ENCODE results near the gene ADAMTS2. TPM values are rescaled to one million over a fixed set of nuclear protein-coding genes. Genes with fewer than 3 reads are reported as not detected.

The ADAMTS2 gene
- polyA plus RNA-seq, 3 donors = 0.74 to 2.3 TPM; not detected in 1

GRCh38 chr5:179246227-179246626 lies 99.0 kb downstream of the ADAMTS2 start:
- H3K9ac ChIP-seq (ENCODE audit: insufficient read depth, low read length, poor library complexity, severe bottlenecking) = no peak overlapping the region
- Mint-ChIP-seq H3K9me3 (peaks cover 2 to 18% (median 11%) of the 10 kb centered on the region in 7 donors), H3K36me3 (no peaks in the 10 kb centered on the region), H3K27me3 (ENCODE audit: low read depth in 3 of 3) (peaks cover 3 to 17% (median 5%) of the 10 kb centered on the region in 3 donors), H3K27ac (no peak overlapping the region), H3K4me3 (no peak overlapping the region), H3K4me1 (peaks cover 5% of the 10 kb centered on the region)
- no peak for DNase-seq
- peaks cover 0 to 3% of the 10 kb centered on the region in 2 donors for H3K4me1 ChIP-seq (ENCODE audit: control insufficient read depth in 1 of 2, insufficient read depth in 2 of 2, low read length in 2 of 2)
- no peaks in the 10 kb centered on the region for H4K20me1 ChIP-seq (ENCODE audit: insufficient read depth, low read length)
- no peak overlapping the region for H3K4me3 ChIP-seq (replicated peaks in 1 of 3; ENCODE audit: low read depth in 2 of 3, low read length in 3 of 3)
- WGBS (ENCODE audit: insufficient coverage) = 100% methylated on average over 2 of the region's 2 CpGs
- no peaks in the 10 kb centered on the region for H3K79me2 ChIP-seq (ENCODE audit: insufficient read depth, low read length)
- no peak overlapping the region for H3K27ac ChIP-seq (ENCODE audit: low read depth in 1 of 2, low read length in 2 of 2)
- H3K4me2 ChIP-seq (replicated peaks; ENCODE audit: extremely low read depth, low read length, poor library complexity, severe bottlenecking) = no peak overlapping the region
- no peaks in the 10 kb centered on the region for H3K36me3 ChIP-seq (replicated peaks in 1 of 2; ENCODE audit: control insufficient read depth in 1 of 2, insufficient read depth in 2 of 2, low read length in 2 of 2)
- peaks cover 0 to 2% of the 10 kb centered on the region in 2 donors for H3K27me3 ChIP-seq (ENCODE audit: control insufficient read depth in 2 of 2, insufficient read depth in 2 of 2, low read length in 2 of 2)
- TF ChIP-seq, protein P1, sequence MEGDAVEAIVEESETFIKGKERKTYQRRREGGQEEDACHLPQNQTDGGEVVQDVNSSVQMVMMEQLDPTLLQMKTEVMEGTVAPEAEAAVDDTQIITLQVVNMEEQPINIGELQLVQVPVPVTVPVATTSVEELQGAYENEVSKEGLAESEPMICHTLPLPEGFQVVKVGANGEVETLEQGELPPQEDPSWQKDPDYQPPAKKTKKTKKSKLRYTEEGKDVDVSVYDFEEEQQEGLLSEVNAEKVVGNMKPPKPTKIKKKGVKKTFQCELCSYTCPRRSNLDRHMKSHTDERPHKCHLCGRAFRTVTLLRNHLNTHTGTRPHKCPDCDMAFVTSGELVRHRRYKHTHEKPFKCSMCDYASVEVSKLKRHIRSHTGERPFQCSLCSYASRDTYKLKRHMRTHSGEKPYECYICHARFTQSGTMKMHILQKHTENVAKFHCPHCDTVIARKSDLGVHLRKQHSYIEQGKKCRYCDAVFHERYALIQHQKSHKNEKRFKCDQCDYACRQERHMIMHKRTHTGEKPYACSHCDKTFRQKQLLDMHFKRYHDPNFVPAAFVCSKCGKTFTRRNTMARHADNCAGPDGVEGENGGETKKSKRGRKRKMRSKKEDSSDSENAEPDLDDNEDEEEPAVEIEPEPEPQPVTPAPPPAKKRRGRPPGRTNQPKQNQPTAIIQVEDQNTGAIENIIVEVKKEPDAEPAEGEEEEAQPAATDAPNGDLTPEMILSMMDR (IDR thresholded peaks at IDR 0.05) = no peak
- no peak overlapping the region for H2AFZ ChIP-seq (ENCODE audit: insufficient read depth, low read depth, low read length, poor library complexity, severe bottlenecking)
- peaks cover 5 to 7% of the 10 kb centered on the region in 2 donors for H3K9me3 ChIP-seq (replicated peaks in 1 of 2; ENCODE audit: control insufficient read depth in 1 of 2, insufficient read depth in 1 of 2, low read length in 2 of 2)
- intact Hi-C loops (cut with micrococcal nuclease) = no loop called here

DNA sequence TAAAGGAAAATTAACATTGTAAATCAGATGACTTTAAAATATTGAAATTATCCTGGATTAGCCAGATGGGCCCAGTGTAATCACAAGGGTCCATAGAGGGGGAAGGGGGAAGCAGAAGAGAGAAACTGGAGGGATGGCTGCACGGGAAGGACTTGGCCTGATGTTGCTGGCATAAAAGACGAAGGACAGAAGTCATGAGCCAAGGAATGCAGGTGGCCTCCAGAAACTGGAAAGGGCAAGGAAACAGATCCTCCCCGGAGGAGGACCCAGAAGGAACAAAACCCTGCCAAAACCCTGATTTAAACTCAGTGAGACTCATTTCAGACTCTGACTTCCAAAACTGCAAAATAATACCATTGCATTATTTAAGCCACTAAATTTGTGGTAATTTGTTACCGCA lies 100.2 kb downstream of the ADAMTS2 start:
- H3K27me3 ChIP-seq (ENCODE audit: control insufficient read depth in 2 of 2, insufficient read depth in 2 of 2, low read length in 2 of 2) = peaks cover 0 to 2% of the 10 kb centered on the region in 2 donors
- no peaks in the 10 kb centered on the region for H3K36me3 ChIP-seq (replicated peaks in 1 of 2; ENCODE audit: control insufficient read depth in 1 of 2, insufficient read depth in 2 of 2, low read length in 2 of 2)
- no peak overlapping the region for H3K9ac ChIP-seq (ENCODE audit: insufficient read depth, low read length, poor library complexity, severe bottlenecking)
- H2AFZ ChIP-seq (ENCODE audit: insufficient read depth, low read depth, low read length, poor library complexity, severe bottlenecking) = no peak overlapping the region
- H3K27me3 Mint-ChIP-seq (ENCODE audit: low read depth in 3 of 3) = peaks cover 2 to 14% (median 5%) of the 10 kb centered on the region in 3 donors
- peaks cover 9% of the 10 kb centered on the region for H3K4me1 Mint-ChIP-seq
- H3K79me2 ChIP-seq (ENCODE audit: insufficient read depth, low read length) = no peaks in the 10 kb centered on the region
- H3K4me3 Mint-ChIP-seq = no peak overlapping the region
- no peak overlapping the region for H3K4me3 ChIP-seq (replicated peaks in 1 of 3; ENCODE audit: low read depth in 2 of 3, low read length in 3 of 3)
- peaks cover 5 to 7% of the 10 kb centered on the region in 2 donors for H3K9me3 ChIP-seq (replicated peaks in 1 of 2; ENCODE audit: control insufficient read depth in 1 of 2, insufficient read depth in 1 of 2, low read length in 2 of 2)
- H3K4me1 ChIP-seq (ENCODE audit: control insufficient read depth in 1 of 2, insufficient read depth in 2 of 2, low read length in 2 of 2) = peaks cover 0 to 5% of the 10 kb centered on the region in 2 donors
- intact Hi-C loops (cut with micrococcal nuclease) = no loop called here
- DNase-seq = no peak
- no peak overlapping the region for H3K27ac Mint-ChIP-seq
- H4K20me1 ChIP-seq (ENCODE audit: insufficient read depth, low read length) = no peaks in the 10 kb centered on the region
- H3K36me3 Mint-ChIP-seq = no peaks in the 10 kb centered on the region
- peaks cover 2 to 18% (median 11%) of the 10 kb centered on the region in 7 donors for H3K9me3 Mint-ChIP-seq
- H3K27ac ChIP-seq (ENCODE audit: low read depth in 1 of 2, low read length in 2 of 2) = no peak overlapping the region
- WGBS (ENCODE audit: insufficient coverage) = 95% methylated on average over 4 of the region's 4 CpGs
- H3K4me2 ChIP-seq (replicated peaks; ENCODE audit: extremely low read depth, low read length, poor library complexity, severe bottlenecking) = no peak overlapping the region
- TF ChIP-seq, protein P1 (IDR thresholded peaks at IDR 0.05) = no peak
